ENCODE results near the gene ADAMTS6.

Gene ADAMTS6

GRCh38 chr5:65142511-65143011 is 339.2 kb downstream of the ADAMTS6 start:
- 3% methylated on average over 3 of the region's 3 CpGs for WGBS
- Histone ChIP-seq H3K27ac (ENCODE audit: low read depth, low read length) (peak overlapping the region; percentile 89), H3K9me3 (ENCODE audit: insufficient read depth, low read depth, low read length) (no peaks in the 10 kb centered on the region), H3K36me3 (ENCODE audit: insufficient read depth, low read length) (no peaks in the 10 kb centered on the region), H3K27me3 (ENCODE audit: insufficient read depth, low read length) (no peaks in the 10 kb centered on the region), H3K4me3 (ENCODE audit: low read length) (peak overlapping the region; percentile 17), H3K9ac (ENCODE audit: low read depth, low read length) (peak overlapping the region; percentile 3; the same call in 1 of the 2 replicates), H3K4me1 (ENCODE audit: insufficient read depth, low read length) (peaks cover 33% of the 10 kb centered on the region)

- H3K27me3 ChIP-seq (ENCODE audit: insufficient read depth, low read length): no peaks in the 10 kb centered on the region
- peaks cover 33% of the 10 kb centered on the region for H3K4me1 ChIP-seq (ENCODE audit: insufficient read depth, low read length)
- 5% methylated on average over 1 of the region's 2 CpGs for WGBS
- H3K9ac ChIP-seq (ENCODE audit: low read depth, low read length): no peak overlapping the region
- no peaks in the 10 kb centered on the region for H3K9me3 ChIP-seq (ENCODE audit: insufficient read depth, low read depth, low read length)
- H3K4me3 ChIP-seq (ENCODE audit: low read length): no peak overlapping the region
- H3K27ac ChIP-seq (ENCODE audit: low read depth, low read length): peak overlapping the region; percentile 89
- no peaks in the 10 kb centered on the region for H3K36me3 ChIP-seq (ENCODE audit: insufficient read depth, low read length)
Observed at GRCh38 chr5:65142016-65142415, 339.7 kb downstream of the ADAMTS6 start.

GRCh38 chr5:65141493-65141892 is 340.2 kb downstream of the ADAMTS6 start:
- Histone ChIP-seq H3K9ac (ENCODE audit: low read depth, low read length) (no peak overlapping the region), H3K27me3 (ENCODE audit: insufficient read depth, low read length) (no peaks in the 10 kb centered on the region), H3K27ac (ENCODE audit: low read depth, low read length) (peak overlapping the region; percentile 89), H3K4me1 (ENCODE audit: insufficient read depth, low read length) (peaks cover 33% of the 10 kb centered on the region), H3K36me3 (ENCODE audit: insufficient read depth, low read length) (no peaks in the 10 kb centered on the region), H3K9me3 (ENCODE audit: insufficient read depth, low read depth, low read length) (no peaks in the 10 kb centered on the region), H3K4me3 (ENCODE audit: low read length) (no peak overlapping the region)

- 98% methylated on average over 4 of the region's 4 CpGs for WGBS
- Histone ChIP-seq H3K36me3 (ENCODE audit: insufficient read depth, low read length) (no peaks in the 10 kb centered on the region), H3K27ac (ENCODE audit: low read depth, low read length) (no peak overlapping the region), H3K27me3 (ENCODE audit: insufficient read depth, low read length) (no peaks in the 10 kb centered on the region), H3K4me1 (ENCODE audit: insufficient read depth, low read length) (peaks cover 16% of the 10 kb centered on the region), H3K4me3 (ENCODE audit: low read length) (no peak overlapping the region), H3K9ac (ENCODE audit: low read depth, low read length) (no peak overlapping the region; the same call in 1 of the 2 replicates), H3K9me3 (ENCODE audit: insufficient read depth, low read depth, low read length) (no peaks in the 10 kb centered on the region)
Observed at GRCh38 chr5:65137631-65138030, 344.1 kb downstream of the ADAMTS6 start.

- Histone ChIP-seq H3K9me3 (ENCODE audit: insufficient read depth, low read depth, low read length) (no peaks in the 10 kb centered on the region), H3K4me3 (ENCODE audit: low read length) (no peak overlapping the region), H3K4me1 (ENCODE audit: insufficient read depth, low read length) (peaks cover under 1% of the 10 kb centered on the region; the same call in 1 of the 2 replicates), H3K27ac (ENCODE audit: low read depth, low read length) (no peak overlapping the region), H3K9ac (ENCODE audit: low read depth, low read length) (no peak overlapping the region), H3K27me3 (ENCODE audit: insufficient read depth, low read length) (no peaks in the 10 kb centered on the region), H3K36me3 (ENCODE audit: insufficient read depth, low read length) (no peaks in the 10 kb centered on the region)
- WGBS: 93% methylated on average over 2 of the region's 2 CpGs
Observed at GRCh38 chr5:65133477-65134110, 348.1 kb downstream of the ADAMTS6 start.

- 95% methylated on average over 4 of the region's 4 CpGs for WGBS
- H3K27ac ChIP-seq (ENCODE audit: low read depth, low read length): no peak overlapping the region
- peaks cover 11% of the 10 kb centered on the region; the same call in 1 of the 2 replicates for H3K4me1 ChIP-seq (ENCODE audit: insufficient read depth, low read length)
- H3K36me3 ChIP-seq (ENCODE audit: insufficient read depth, low read length): no peaks in the 10 kb centered on the region
- no peak overlapping the region for H3K9ac ChIP-seq (ENCODE audit: low read depth, low read length)
- no peak overlapping the region for H3K4me3 ChIP-seq (ENCODE audit: low read length)
- H3K27me3 ChIP-seq (ENCODE audit: insufficient read depth, low read length): no peaks in the 10 kb centered on the region
- H3K9me3 ChIP-seq (ENCODE audit: insufficient read depth, low read depth, low read length): no peaks in the 10 kb centered on the region
Observed at GRCh38 chr5:65132386-65132785, 349.3 kb downstream of the ADAMTS6 start.

GRCh38 chr5:65128226-65128625 is 353.5 kb downstream of the ADAMTS6 start:
- Histone ChIP-seq H3K4me1 (ENCODE audit: insufficient read depth, low read length) (peaks cover 32% of the 10 kb centered on the region), H3K27ac (ENCODE audit: low read depth, low read length) (no peak overlapping the region), H3K27me3 (ENCODE audit: insufficient read depth, low read length) (no peaks in the 10 kb centered on the region), H3K4me3 (ENCODE audit: low read length) (no peak overlapping the region), H3K9me3 (ENCODE audit: insufficient read depth, low read depth, low read length) (no peaks in the 10 kb centered on the region), H3K36me3 (ENCODE audit: insufficient read depth, low read length) (no peaks in the 10 kb centered on the region), H3K9ac (ENCODE audit: low read depth, low read length) (no peak overlapping the region)
- 85% methylated on average over 6 of the region's 6 CpGs for WGBS

GRCh38 chr5:65127161-65127901 is 354.4 kb downstream of the ADAMTS6 start:
- Histone ChIP-seq H3K9me3 (ENCODE audit: insufficient read depth, low read depth, low read length) (no peaks in the 10 kb centered on the region), H3K9ac (ENCODE audit: low read depth, low read length) (0 out of 2 replicates have a peak overlapping the region, but pooled peaks have one; percentile 7), H3K36me3 (ENCODE audit: insufficient read depth, low read length) (no peaks in the 10 kb centered on the region), H3K27ac (ENCODE audit: low read depth, low read length) (no peak overlapping the region), H3K27me3 (ENCODE audit: insufficient read depth, low read length) (no peaks in the 10 kb centered on the region), H3K4me3 (ENCODE audit: low read length) (no peak overlapping the region), H3K4me1 (ENCODE audit: insufficient read depth, low read length) (peaks cover 32% of the 10 kb centered on the region)
- WGBS: 89% methylated on average over 10 of the region's 10 CpGs

- H3K27ac ChIP-seq (ENCODE audit: low read depth, low read length): no peak overlapping the region
- H3K9me3 ChIP-seq (ENCODE audit: insufficient read depth, low read depth, low read length): no peaks in the 10 kb centered on the region
- H3K4me1 ChIP-seq (ENCODE audit: insufficient read depth, low read length): peaks cover 32% of the 10 kb centered on the region
- H3K27me3 ChIP-seq (ENCODE audit: insufficient read depth, low read length): no peaks in the 10 kb centered on the region
- WGBS: 91% methylated on average over 6 of the region's 6 CpGs
- no peak overlapping the region for H3K4me3 ChIP-seq (ENCODE audit: low read length)
- H3K9ac ChIP-seq (ENCODE audit: low read depth, low read length): no peak overlapping the region
- no peaks in the 10 kb centered on the region for H3K36me3 ChIP-seq (ENCODE audit: insufficient read depth, low read length)
Observed at GRCh38 chr5:65126542-65127069, 355.1 kb downstream of the ADAMTS6 start.

GRCh38 chr5:65125591-65126541 is 355.9 kb downstream of the ADAMTS6 start:
- Histone ChIP-seq H3K27ac (ENCODE audit: low read depth, low read length) (no peak overlapping the region), H3K36me3 (ENCODE audit: insufficient read depth, low read length) (no peaks in the 10 kb centered on the region), H3K9ac (ENCODE audit: low read depth, low read length) (no peak overlapping the region), H3K9me3 (ENCODE audit: insufficient read depth, low read depth, low read length) (no peaks in the 10 kb centered on the region), H3K27me3 (ENCODE audit: insufficient read depth, low read length) (no peaks in the 10 kb centered on the region), H3K4me1 (ENCODE audit: insufficient read depth, low read length) (peaks cover 32% of the 10 kb centered on the region), H3K4me3 (ENCODE audit: low read length) (no peak overlapping the region)
- 82% methylated on average over 16 of the region's 16 CpGs for WGBS

Measured in HUES64 (cell line).